GM18519 (cell line): ENCODE results near the gene PEBP1.

Source experiments
- ATAC-seq: cut with Tn5 transposase; IDR thresholded peaks from one replicate; pipeline ENCODE4 v1.9.1; 2021; ENCODE audit warnings: mild to moderate bottlenecking, moderate library complexity; ENCODE audit not compliant: unreplicated experiment, low FRiP score

PEBP1 gene

GRCh38 chr12:118135788-118136558, at the start of gene PEBP1:
TSS of gene PEBP1 (plus strand) at chr12:118136124. CDS start at chr12:118136210, 86 bp downstream.
- peak; percentile 80 for ATAC-seq

GRCh38 chr12:118089782-118090181, 46.1 kb upstream of the PEBP1 start:
- ATAC-seq: no peak

DNA sequence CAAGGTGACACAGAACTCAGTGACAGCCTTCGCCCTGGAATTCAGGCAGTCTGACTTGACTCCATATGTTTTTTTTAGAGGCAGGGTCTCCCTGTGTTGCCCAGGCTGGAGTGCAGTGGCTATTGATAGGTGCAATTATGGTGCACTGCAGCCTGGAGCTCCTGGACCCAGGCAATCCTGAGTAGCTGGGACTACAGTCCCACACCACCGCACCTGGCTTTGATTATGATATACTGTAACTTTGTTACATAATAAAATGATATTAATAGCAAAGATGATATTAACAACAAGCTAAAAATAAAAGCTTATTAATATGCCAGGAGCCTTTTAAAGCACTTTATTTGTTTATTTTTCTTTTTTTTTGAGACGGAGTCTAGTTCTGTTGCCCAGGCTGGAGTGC, 41.9 kb upstream of the PEBP1 start:
- no peak for ATAC-seq

DNA sequence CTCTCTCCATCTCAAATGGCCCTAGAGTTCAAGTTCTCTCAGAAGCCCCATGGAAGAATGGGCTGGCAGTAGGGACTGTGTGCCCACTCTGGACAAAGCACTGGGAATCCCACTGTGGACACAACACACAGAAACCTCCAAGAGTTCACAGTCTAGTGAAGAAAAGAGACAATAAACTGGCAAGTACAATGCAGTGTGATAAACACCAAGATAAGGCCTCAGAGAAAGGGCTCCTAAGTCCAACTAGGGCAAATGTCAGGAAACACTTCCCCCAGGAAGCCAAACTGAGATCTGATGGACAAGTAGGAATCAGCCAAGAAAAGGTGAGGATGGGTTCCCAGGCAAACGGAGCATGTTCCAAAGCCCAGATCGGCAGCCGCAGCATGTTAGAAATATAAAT, 37.5 kb upstream of the PEBP1 start:
- ATAC-seq: no peak

DNA sequence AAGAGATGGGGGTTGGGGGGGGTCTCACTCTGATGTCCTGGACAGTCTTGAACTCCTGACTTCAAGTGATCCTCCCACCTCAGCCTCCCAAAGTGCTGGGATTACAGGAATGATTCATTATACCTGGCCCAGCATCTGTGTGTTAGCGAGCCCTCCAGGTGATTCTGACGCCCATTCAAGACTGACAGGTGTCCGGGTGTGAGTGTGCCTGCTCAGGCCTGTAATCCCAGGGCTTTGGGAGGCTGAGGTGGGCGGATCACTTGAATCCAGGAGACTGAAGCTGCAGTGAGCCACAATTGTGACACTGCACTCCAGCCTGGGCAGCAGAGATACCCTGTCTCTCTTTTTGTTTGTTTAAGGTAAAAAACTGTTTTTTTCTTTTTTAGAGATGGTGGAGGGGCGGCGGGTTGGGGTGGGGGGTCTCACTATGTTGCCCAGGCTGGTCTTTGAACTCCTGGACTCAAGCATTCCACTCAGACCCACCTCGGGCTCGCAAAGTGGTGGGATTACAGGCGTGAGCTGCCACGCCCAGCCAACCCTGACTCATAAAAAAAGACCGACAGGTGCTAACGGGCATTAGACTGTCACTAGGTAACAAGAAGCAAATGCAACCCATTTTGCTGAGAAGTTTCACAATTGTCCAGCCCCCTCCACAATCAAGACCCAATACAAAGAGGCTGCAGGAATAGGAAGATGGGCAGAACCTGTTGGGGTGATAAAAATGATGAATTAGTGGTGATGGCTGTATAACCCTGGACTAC, 36.8 kb upstream of the PEBP1 start:
- ATAC-seq: no peak

DNA sequence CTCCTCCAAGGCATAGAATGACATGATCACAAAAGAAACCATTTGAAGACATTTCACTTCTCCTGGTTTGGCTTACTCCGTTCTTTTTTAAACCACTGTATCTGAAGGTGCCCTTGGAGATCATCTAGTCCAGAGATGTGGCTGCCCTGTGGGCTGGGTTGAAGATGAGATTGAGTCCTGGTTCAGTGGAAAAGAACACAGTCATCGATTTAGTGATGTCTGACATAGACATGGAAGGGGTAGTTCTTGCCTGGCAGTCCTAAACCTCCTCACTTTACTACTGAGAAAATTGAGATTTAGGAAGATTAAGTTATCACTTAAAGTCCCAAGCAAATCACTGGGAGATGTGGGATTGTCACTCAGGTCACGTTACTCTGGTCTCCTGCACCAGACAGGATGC, 34.9 kb upstream of the PEBP1 start:
- ATAC-seq: no peak

- ATAC-seq: no peak
These were observed 33.9 kb upstream of the PEBP1 start for GRCh38 chr12:118102070-118102469.

DNA sequence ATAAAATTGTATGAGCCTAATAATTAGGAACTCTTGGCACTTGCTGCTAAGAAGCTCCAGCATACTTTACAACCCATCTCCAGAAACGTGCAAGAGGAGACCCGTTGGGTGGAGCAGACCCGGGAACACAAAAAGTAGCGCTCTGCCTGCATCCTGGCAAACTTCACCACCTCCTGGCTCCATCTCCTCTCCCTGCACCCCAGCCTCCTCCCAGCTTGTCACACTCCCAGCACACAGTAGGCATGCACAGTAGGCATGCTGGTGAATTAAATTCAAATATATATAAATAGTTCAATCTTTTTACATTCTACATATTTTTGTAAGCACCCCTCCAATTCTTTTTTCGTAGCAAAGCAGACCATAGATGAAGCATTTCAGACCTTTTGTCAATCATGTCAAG, 33.3 kb upstream of the PEBP1 start:
- ATAC-seq: no peak

- no peak for ATAC-seq
These were observed 32.7 kb upstream of the PEBP1 start for GRCh38 chr12:118103201-118103600.

DNA sequence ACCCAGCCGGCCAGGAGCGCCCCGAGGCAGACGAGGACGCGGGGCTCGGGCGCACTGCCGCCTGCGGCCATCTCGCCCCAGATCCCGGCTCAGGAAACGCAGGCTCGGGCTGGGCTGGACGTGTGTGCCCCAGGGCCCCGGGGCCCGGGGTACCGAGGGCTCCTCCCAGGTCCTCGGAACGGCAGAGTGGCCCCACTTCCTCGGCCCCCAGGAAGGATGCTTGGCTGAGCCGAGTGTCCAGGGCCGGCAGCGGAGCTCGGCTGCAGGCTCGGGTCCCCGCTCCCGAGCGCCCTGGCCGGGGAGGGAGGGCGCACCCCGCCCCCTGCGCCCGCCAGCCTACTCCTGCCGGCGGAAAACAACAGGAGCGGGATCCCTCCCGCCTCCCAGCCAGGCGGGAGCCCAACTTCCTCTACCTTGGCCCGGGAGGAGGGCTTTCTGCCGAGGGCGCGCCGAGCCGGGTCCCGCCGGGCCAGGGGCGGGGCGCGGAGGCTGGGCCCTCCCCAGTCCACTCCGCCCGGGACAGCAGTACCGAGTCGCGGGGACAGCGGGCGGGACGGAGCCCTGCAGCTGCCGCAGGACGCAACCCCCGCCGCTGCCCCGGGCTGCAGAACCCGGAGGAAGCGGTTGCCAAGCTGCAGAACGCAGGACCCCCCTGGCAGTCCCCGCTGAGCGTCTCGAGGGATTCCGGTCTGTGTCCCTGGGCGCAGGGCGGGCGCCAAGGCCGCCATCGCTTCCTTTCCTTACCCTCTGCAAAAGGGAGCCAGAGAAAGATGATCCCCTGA, 32.1 kb upstream of the PEBP1 start, which contains the start of gene VSIG10:
Gene VSIG10, minus strand, starts transcription at position 411 of the 782 bp plus-strand sequence. Its CDS starts 340 bp downstream, at position 71.
- ATAC-seq: no peak

DNA sequence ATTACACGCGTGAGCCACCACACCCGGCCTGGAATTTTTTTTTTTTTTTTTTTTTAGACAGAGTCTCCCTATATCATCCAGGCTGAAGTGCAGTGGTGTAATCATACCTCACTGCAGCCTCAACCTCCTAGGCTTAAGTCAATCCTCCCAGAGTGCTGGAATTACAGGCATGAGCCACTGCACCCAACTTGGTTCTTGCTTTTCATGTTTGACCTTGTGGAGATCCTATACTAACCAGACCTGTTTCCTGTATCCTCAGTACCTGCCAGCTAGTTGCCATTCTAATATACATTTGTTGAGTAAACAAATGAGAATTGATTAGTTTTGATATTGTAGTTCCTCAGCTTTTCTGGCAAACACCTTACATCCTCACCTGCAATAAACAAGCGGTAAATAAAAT, 28.9 kb upstream of the PEBP1 start:
- ATAC-seq: no peak

- ATAC-seq: no peak
These were observed 28.2 kb upstream of the PEBP1 start for GRCh38 chr12:118107694-118108093.

DNA sequence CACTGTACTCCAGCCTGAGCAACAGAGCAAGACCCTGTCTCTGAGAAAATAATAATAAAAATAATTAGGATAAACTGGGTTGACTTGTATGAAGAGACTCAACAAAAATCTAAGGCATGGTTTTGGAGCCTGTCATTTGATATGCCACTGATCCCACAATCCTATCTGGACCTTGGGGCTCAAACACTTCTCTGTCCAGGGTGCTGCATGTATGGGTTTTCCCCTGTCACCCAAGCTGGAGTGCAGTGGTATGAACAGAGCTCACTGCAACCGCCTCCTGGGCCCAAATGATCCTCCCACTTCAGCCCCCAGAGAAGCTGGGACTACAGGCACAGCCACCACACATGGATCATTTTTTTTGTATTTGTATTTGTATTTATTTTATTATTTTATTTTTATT, 26.8 kb upstream of the PEBP1 start:
- no peak for ATAC-seq

GRCh38 chr12:118119449-118119879, 16.5 kb upstream of the PEBP1 start:
- ATAC-seq: no peak

DNA sequence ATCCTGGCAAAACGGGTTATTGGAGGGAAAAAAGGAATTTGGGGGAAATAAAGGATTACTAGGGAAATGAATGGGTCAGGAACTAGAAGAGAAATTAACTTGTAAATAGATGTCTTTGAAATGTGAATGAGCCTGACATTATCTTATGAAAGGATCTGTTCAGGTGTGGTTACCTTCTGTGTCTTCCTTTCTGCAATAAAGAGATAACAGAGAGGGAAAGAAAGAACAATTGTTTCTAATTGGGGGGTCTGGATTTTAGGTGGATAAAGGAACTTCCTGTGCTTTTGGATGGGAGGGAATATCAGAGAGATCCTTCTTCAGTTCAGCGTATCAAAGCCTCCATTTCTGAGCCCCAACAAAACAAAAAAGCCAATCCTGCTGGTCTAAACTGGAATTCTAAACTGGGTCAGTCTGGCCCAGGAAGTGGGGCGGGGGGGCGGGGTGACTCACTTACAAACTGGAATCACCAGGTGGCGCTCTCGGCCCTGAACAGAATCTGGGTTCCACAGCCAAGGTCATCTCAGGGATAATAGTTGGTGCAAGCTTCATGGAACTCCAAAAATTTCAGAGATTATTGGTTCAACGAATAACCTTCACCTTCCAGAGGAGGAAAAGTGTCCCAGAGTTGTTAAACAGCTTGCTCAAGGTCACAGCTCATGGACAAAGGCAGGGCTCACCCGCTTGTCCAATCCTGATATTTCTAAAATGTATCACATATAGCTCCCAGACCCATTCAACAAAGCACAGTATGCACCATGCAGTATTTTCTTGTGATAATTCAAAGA, 15.2 kb upstream of the PEBP1 start:
- ATAC-seq: no peak

DNA sequence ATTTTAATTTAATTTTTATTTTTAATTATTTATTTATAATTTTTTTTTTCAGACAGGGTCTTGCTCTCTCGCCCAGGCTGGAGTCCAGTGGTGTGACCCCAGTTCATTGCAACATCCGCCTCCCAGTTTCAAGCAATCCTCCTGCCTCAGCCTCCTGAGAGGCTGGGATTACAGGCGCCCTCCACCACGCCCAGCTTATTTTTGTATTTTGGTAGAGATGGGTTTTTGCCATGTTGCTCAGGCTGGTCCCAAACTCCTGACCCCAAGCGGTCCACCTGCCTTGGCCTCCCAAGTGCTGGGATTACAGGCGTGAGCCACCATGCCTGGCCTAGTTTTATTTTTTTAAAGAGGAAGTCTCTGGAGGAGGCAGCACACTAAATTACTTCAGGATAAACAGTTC, 13.7 kb upstream of the PEBP1 start:
- no peak for ATAC-seq

- no peak for ATAC-seq
These were observed 11.5 kb upstream of the PEBP1 start for GRCh38 chr12:118124333-118124874.

DNA sequence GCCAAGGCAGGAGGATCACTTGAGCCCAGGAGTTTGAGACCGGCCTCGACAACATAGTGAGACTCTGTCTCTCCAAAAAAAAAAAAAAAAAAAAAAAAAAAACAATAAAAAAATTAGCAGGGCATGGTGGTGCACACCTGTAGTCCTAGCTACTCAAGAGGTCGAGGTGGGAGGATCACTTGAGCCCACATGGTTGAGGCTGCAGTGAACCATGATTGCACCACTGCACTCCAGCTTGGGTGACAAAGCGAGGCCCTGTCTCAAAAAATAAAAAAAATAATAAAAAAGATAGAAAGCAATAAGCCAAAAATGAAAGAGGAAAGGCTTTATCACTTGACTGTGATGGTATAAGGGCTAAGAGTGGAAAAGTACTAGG, 10.2 kb upstream of the PEBP1 start:
- ATAC-seq: no peak

GRCh38 chr12:118126119-118126757, 9.7 kb upstream of the PEBP1 start:
- no peak for ATAC-seq

GRCh38 chr12:118127867-118128266, 8.1 kb upstream of the PEBP1 start:
- no peak for ATAC-seq
